ENCODE data around the gene ADGRG1.

The ADGRG1 gene

DNA sequence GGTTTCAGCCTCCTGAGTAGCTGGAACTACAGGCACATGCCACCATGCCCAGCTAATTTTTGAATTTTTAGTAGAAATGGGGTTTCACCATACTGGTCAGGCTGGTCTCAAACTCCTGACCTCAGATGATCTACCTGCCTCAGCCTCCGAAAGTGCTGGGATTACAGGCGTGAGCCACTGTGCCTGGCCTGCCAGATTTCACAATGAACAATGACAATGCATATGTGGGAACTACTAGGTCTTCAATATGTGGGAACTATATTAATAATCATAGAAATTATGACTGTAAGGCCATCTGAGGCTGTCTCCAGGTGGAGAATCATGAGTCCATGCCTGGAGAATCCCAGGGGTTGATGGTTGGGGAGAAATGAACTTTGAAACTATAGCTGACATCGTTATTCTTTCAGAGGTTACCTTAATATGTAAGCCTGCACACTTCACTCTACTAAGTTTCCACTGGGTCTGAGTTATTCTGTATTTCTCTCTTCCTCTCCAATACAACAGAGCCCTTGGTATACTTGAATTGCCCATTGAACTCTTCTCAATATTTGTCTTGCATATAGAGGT, 59.0 kb downstream of the ADGRG1 start:
- peaks cover 2% of the 10 kb centered on the region for H3K36me3 Mint-ChIP-seq (ENCODE audit: insufficient read depth)
- DNase-seq (ENCODE audit: low spot score in 2 of 2) (no peak), ATAC-seq (replicated peaks; ENCODE audit: extremely low read depth, poor library complexity, severe bottlenecking) (no peak)
- H3K9me3 Mint-ChIP-seq: no peaks in the 10 kb centered on the region
- H3K4me1 Mint-ChIP-seq: peaks cover 9% of the 10 kb centered on the region
- H3K4me3 Mint-ChIP-seq: no peak overlapping the region
- H3K27ac Mint-ChIP-seq (ENCODE audit: low read depth): no peak overlapping the region
- H3K27me3 Mint-ChIP-seq: peaks cover 7% of the 10 kb centered on the region

- DNase-seq (ENCODE audit: low spot score in 2 of 2) (no peak), ATAC-seq (replicated peaks; ENCODE audit: extremely low read depth, poor library complexity, severe bottlenecking) (no peak)
- no peak overlapping the region for H3K4me3 Mint-ChIP-seq
- H3K36me3 Mint-ChIP-seq (ENCODE audit: insufficient read depth): peaks cover 2% of the 10 kb centered on the region
- H3K27ac Mint-ChIP-seq (ENCODE audit: low read depth): no peak overlapping the region
- peaks cover 14% of the 10 kb centered on the region for H3K27me3 Mint-ChIP-seq
- no peaks in the 10 kb centered on the region for H3K9me3 Mint-ChIP-seq
- H3K4me1 Mint-ChIP-seq: peaks cover 9% of the 10 kb centered on the region
Measured at GRCh38 chr16:57688487-57688986, 60.1 kb downstream of the ADGRG1 start.

- H3K9me3 Mint-ChIP-seq: no peaks in the 10 kb centered on the region
- peaks cover 2% of the 10 kb centered on the region for H3K36me3 Mint-ChIP-seq (ENCODE audit: insufficient read depth)
- no peak for DNase-seq (ENCODE audit: low spot score in 2 of 2)
- ATAC-seq (replicated peaks; ENCODE audit: extremely low read depth, poor library complexity, severe bottlenecking): no peak
- peaks cover 9% of the 10 kb centered on the region for H3K4me1 Mint-ChIP-seq
- H3K27ac Mint-ChIP-seq (ENCODE audit: low read depth): peak overlapping the region; percentile 20
- H3K27me3 Mint-ChIP-seq: peaks cover 14% of the 10 kb centered on the region
- H3K4me3 Mint-ChIP-seq: no peak overlapping the region
Measured at GRCh38 chr16:57688987-57689761, 60.7 kb downstream of the ADGRG1 start.

DNA sequence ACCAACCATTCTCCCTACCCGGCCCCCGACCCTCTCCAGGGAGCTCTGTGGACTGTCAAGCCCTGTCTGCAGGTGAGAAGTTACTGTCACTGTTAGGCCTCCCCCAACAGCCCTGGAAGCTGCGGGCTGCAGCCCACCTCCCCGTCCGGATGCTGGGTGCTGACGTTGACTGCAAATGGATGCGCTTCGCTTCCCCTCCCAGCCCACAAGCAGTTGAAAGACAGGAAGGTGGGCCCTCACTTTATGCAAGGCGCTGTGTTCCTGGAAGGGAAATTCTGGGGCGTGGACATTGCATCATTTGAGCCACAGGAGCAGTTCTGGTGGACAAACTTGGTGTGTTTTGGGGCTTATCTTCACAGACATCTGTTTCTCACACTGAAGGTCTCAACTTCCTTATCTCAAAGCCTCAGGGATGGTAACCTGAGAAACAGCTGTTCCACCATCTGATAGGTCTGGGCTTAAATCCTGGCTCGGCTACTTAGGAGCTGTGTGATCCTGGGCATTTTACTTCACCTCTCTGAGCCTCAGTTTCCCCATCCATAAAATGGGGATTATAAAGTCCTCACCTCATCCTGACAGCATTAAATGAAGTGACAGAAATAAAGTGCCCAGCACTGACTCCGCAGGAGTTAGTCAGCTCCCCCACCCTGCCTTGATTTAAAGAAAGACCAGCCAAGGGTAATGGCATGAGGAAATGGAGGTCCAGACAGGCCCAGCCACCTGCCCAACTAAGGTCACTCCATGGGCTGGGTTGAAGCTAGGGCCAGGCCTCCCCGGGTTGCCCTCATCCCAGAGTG, 61.5 kb downstream of the ADGRG1 start:
- Mint-ChIP-seq H3K9me3 (no peaks in the 10 kb centered on the region), H3K27me3 (peaks cover 14% of the 10 kb centered on the region), H3K4me1 (peaks cover 14% of the 10 kb centered on the region), H3K27ac (ENCODE audit: low read depth) (peak overlapping the region; percentile 20), H3K36me3 (ENCODE audit: insufficient read depth) (peaks cover 2% of the 10 kb centered on the region), H3K4me3 (no peak overlapping the region)
- DNase-seq (ENCODE audit: low spot score in 2 of 2) (peak; percentile 15 to 30), ATAC-seq (replicated peaks; ENCODE audit: extremely low read depth, poor library complexity, severe bottlenecking) (peak; percentile 68)

GRCh38 chr16:57690782-57691471, 62.5 kb downstream of the ADGRG1 start:
- Mint-ChIP-seq H3K4me3 (no peak overlapping the region), H3K4me1 (peaks cover 16% of the 10 kb centered on the region), H3K9me3 (no peaks in the 10 kb centered on the region), H3K27me3 (peaks cover 14% of the 10 kb centered on the region), H3K36me3 (ENCODE audit: insufficient read depth) (peaks cover 2% of the 10 kb centered on the region), H3K27ac (ENCODE audit: low read depth) (no peak overlapping the region)
- ATAC-seq (replicated peaks; ENCODE audit: extremely low read depth, poor library complexity, severe bottlenecking) (no peak), DNase-seq (ENCODE audit: low spot score in 2 of 2) (no peak)

DNA sequence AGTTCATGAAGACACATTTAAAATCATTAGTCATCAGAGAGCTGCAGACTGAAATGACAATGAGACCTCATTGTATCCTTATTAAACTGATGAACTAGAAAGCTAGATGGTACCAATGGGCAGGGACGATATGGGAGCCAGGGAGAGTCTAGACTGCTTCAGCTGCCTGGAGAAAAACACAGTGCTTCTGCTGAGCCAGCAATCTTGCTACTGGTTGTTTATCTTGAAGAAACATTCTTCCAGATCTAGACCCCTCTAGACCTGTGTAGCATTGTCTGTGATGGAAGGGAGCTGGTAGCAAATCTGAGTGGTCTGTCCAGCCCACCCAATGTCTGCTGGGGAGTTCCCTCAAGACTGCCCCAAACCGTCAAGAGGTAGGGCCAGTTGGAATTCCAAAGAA, 64.2 kb downstream of the ADGRG1 start:
- ATAC-seq (replicated peaks; ENCODE audit: extremely low read depth, poor library complexity, severe bottlenecking): no peak
- H3K27ac Mint-ChIP-seq (ENCODE audit: low read depth): peak overlapping the region; percentile 30
- H3K4me3 Mint-ChIP-seq: no peak overlapping the region
- H3K27me3 Mint-ChIP-seq: peaks cover 14% of the 10 kb centered on the region
- H3K36me3 Mint-ChIP-seq (ENCODE audit: insufficient read depth): peaks cover 2% of the 10 kb centered on the region
- H3K4me1 Mint-ChIP-seq: peaks cover 16% of the 10 kb centered on the region
- H3K9me3 Mint-ChIP-seq: no peaks in the 10 kb centered on the region
- DNase-seq (ENCODE audit: low spot score in 2 of 2): no peak

GRCh38 chr16:57693550-57693949, 65.1 kb downstream of the ADGRG1 start:
- no peak overlapping the region for H3K27ac Mint-ChIP-seq (ENCODE audit: low read depth)
- peaks cover 2% of the 10 kb centered on the region for H3K36me3 Mint-ChIP-seq (ENCODE audit: insufficient read depth)
- H3K9me3 Mint-ChIP-seq: no peaks in the 10 kb centered on the region
- ATAC-seq (replicated peaks; ENCODE audit: extremely low read depth, poor library complexity, severe bottlenecking) (no peak), DNase-seq (ENCODE audit: low spot score in 2 of 2) (no peak)
- peaks cover 16% of the 10 kb centered on the region for H3K4me1 Mint-ChIP-seq
- no peak overlapping the region for H3K4me3 Mint-ChIP-seq
- peaks cover 14% of the 10 kb centered on the region for H3K27me3 Mint-ChIP-seq

GRCh38 chr16:57694231-57694724, 65.8 kb downstream of the ADGRG1 start:
- Mint-ChIP-seq H3K27me3 (peaks cover 14% of the 10 kb centered on the region), H3K9me3 (no peaks in the 10 kb centered on the region), H3K4me3 (peak overlapping the region; percentile 14), H3K36me3 (ENCODE audit: insufficient read depth) (peaks cover 2% of the 10 kb centered on the region), H3K4me1 (peaks cover 13% of the 10 kb centered on the region), H3K27ac (ENCODE audit: low read depth) (no peak overlapping the region)
- DNase-seq (ENCODE audit: low spot score in 2 of 2) (no peak), ATAC-seq (replicated peaks; ENCODE audit: extremely low read depth, poor library complexity, severe bottlenecking) (no peak)

DNA sequence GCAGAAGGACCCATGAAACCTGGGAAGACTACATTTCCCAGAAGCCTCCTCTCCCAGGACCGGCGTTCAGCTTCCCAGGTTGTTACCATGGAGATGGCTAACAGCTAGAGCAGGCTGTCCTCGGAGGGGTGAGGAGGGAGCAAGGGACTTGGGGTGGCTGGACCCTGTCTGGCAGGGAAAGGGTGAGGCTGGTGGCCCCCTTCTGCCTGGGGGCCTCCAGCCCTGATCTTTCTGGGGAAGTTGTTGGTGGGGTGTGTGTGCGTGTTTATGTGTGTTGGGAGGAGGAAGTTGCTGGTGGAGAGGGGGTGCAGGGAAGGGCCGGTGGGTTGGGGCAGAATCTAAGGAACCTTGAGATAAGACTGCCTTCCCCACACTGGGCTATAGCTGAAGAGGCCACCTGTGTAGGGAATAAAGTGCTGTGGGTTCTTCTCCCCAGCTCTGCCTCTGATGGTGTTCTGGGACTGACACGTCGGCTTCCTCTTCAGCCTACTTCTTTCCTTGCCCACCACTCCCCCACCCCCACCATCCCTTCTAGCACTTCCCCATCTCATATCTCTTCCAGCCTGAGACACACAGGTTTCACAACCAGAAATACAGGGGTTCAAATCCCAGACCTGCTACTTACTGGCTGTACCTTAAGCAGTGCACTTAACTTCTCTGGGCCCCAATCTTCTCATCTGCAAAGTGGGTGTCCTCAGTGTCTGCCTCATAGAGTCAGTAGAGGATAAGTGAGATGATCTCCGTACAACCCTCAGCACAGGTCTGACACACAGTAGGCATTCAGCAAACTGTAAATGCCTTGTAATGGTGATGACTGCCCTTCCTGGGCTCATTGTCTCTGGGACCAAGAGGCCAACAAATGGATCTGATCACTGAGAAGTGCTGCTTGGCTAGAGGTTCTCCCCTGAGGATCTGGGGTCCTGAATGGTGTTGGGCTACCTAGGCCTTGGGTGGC, 66.6 kb downstream of the ADGRG1 start, which contains the start of gene DRC7:
Gene DRC7, plus strand, starts transcription at position 82 of the 955 bp plus-strand sequence. CDS start 3,144 bp downstream, outside the sequence.
- no peaks in the 10 kb centered on the region for H3K9me3 Mint-ChIP-seq
- no peak for ATAC-seq (replicated peaks; ENCODE audit: extremely low read depth, poor library complexity, severe bottlenecking)
- H3K4me3 Mint-ChIP-seq: peak within 1 kb of the TSS; percentile 14
- peaks cover 14% of the 10 kb centered on the region for H3K27me3 Mint-ChIP-seq
- peaks cover 7% of the 10 kb centered on the region for H3K4me1 Mint-ChIP-seq
- no peak within 1 kb of the TSS for H3K27ac Mint-ChIP-seq (ENCODE audit: low read depth)
- H3K36me3 Mint-ChIP-seq (ENCODE audit: insufficient read depth): peaks cover 2% of the 10 kb centered on the region
- DNase-seq (ENCODE audit: low spot score in 2 of 2): no peak

- H3K36me3 Mint-ChIP-seq (ENCODE audit: insufficient read depth): no peaks in the 10 kb centered on the region
- no peak overlapping the region for H3K27ac Mint-ChIP-seq (ENCODE audit: low read depth)
- no peaks in the 10 kb centered on the region for H3K9me3 Mint-ChIP-seq
- peaks cover 7% of the 10 kb centered on the region for H3K4me1 Mint-ChIP-seq
- peaks cover 14% of the 10 kb centered on the region for H3K27me3 Mint-ChIP-seq
- no peak overlapping the region for H3K4me3 Mint-ChIP-seq
- no peak for DNase-seq (ENCODE audit: low spot score in 2 of 2)
- ATAC-seq (replicated peaks; ENCODE audit: extremely low read depth, poor library complexity, severe bottlenecking): no peak
Measured at GRCh38 chr16:57695680-57696069, 67.2 kb downstream of the ADGRG1 start.

DNA sequence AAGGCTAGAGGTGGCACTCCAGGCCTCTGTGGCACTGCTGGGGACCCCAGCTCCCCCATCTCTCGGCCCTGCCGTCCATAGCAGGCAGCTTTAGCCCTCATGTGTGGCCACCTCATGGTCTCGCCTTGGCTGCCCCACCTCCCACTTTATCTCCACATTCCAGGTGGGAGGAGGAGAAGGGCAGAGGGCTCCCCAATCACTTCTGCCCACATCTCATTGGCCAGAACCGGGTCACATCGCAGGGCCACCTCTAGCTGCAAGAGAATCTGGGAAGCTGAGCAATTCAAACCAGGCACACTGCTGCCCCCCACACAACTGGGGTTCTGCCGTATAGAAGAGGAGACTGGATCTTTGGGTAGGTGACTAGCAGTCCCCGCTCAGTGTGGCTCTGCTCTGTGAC, 67.8 kb downstream of the ADGRG1 start:
- peaks cover 14% of the 10 kb centered on the region for H3K27me3 Mint-ChIP-seq
- no peak overlapping the region for H3K4me3 Mint-ChIP-seq
- peaks cover 7% of the 10 kb centered on the region for H3K4me1 Mint-ChIP-seq
- DNase-seq (ENCODE audit: low spot score in 2 of 2): no peak
- no peaks in the 10 kb centered on the region for H3K36me3 Mint-ChIP-seq (ENCODE audit: insufficient read depth)
- H3K27ac Mint-ChIP-seq (ENCODE audit: low read depth): no peak overlapping the region
- no peak for ATAC-seq (replicated peaks; ENCODE audit: extremely low read depth, poor library complexity, severe bottlenecking)
- H3K9me3 Mint-ChIP-seq: no peaks in the 10 kb centered on the region
